A549 (cell line): ENCODE measurements around the gene GNAS.

Source experiments
- BHLHE40 ChIP-seq: IDR thresholded peaks from 2 replicates; pipeline ENCODE4 v1.6.1; 2012; ENCODE audit warnings: low read depth, low read length, inconsistent platforms
- CHD4 ChIP-seq: fragments of 200-600 bp; sonication (generic); IDR thresholded peaks from 2 replicates; pipeline ENCODE4 v1.6.1; 2016; ENCODE audit warnings: antibody characterized with exemption, mild to moderate bottlenecking, borderline replicate concordance
- CTCF ChIP-seq: fragments of >200 bp; sonication (Bioruptor Twin); formaldehyde crosslinking; IDR thresholded peaks from 3 replicates; pipeline ENCODE4 v1.5.1; 2016
- EP300 ChIP-seq, 2 experiments: fragments of >200 bp; sonication (Bioruptor Twin); formaldehyde crosslinking; IDR thresholded peaks; 2 replicates in 1 of 2; 3 replicates in 1 of 2; pipeline ENCODE4 v1.6.1; 2016 to 2017
- JUN ChIP-seq, 2 experiments: fragments of >200 bp; sonication (Bioruptor Twin); formaldehyde crosslinking; IDR thresholded peaks; 2 replicates in 1 of 2; 3 replicates in 1 of 2; pipeline ENCODE4 v1.6.1; 2016 to 2017
- MAFK ChIP-seq: fragments of 450-650 bp; IDR thresholded peaks from 2 replicates; pipeline ENCODE4 v1.6.1; 2014; ENCODE audit not compliant: partially characterized antibody
- MAX ChIP-seq: IDR thresholded peaks from 2 replicates; pipeline ENCODE4 v1.6.1; 2012
- POLR2A ChIP-seq: IDR thresholded peaks from 2 replicates; pipeline ENCODE4 v1.6.1; 2012; ENCODE audit warnings: mild to moderate bottlenecking, low read length
- RAD21 ChIP-seq, 2 experiments: fragments of >200 bp in 1 of 2; sonication (Bioruptor Twin) in 1 of 2; formaldehyde crosslinking in 1 of 2; IDR thresholded peaks in 1 of 2; conservative IDR thresholded peaks in 1 of 2; 2 replicates in 1 of 2; 3 replicates in 1 of 2; pipeline ENCODE4 v1.6.1; 2012 to 2018; ENCODE audit warnings: inconsistent platforms in 1 of 2
- SMC3 ChIP-seq: fragments of >200 bp; sonication (Bioruptor Twin); formaldehyde crosslinking; IDR thresholded peaks from 3 replicates; pipeline ENCODE4 v1.6.1; 2018; ENCODE audit warnings: inconsistent platforms

GRCh38 chr20:58899512-58899911 is 47.0 kb downstream of the GNAS start:
- TF ChIP-seq POLR2A: no peak
- TF ChIP-seq BHLHE40: no peak
- TF ChIP-seq CTCF: no peak
- no peak for TF ChIP-seq MAX
- TF ChIP-seq EP300 (IDR thresholded peaks at IDR 0.05): no peak
- no peak for TF ChIP-seq RAD21 (conservative IDR thresholded peaks at IDR 0.05 in 1 of 2, IDR thresholded peaks at IDR 0.05 in 1 of 2)
- no peak for TF ChIP-seq CHD4
- no peak for TF ChIP-seq SMC3
- no peak for TF ChIP-seq JUN (IDR thresholded peaks at IDR 0.05)
- TF ChIP-seq MAFK: no peak
